BJ (cell line): ENCODE measurements around the gene PRG3. TPM values are rescaled to one million over a fixed set of nuclear protein-coding genes. Genes with fewer than 3 reads are reported as not detected.

ENCODE experiments used
- CTCF ChIA-PET: fragments of 350-600 bp; formaldehyde crosslinking; extraction: SDS; loops from one replicate; lab custom pipeline; 2021; ENCODE audit warnings: antibody characterized with exemption, inconsistent platforms; lab: Yijun Ruan, JAX
- POLR2A ChIA-PET: fragments of 300-600 bp; sonication (Branson Sonifier 250); formaldehyde crosslinking; extraction: SDS; loops from one replicate; lab custom pipeline; 2021; ENCODE audit warnings: antibody characterized with exemption; lab: Charles Lee
- DNase-seq: peaks from one replicate; pipeline ENCODE4 v3.0.0-alpha.2; 2011; ENCODE audit warnings: low read depth
- H3K27me3 ChIP-seq: 2 replicates; pipeline ENCODE4 v1.6.0; 2011; ENCODE audit warnings: low read length; ENCODE audit not compliant: control insufficient read depth, insufficient read depth
- H3K36me3 ChIP-seq: 2 replicates; pipeline ENCODE4 v1.5.1; 2011; ENCODE audit warnings: low read length; ENCODE audit not compliant: control insufficient read depth, insufficient read depth
- H3K4me3 ChIP-seq: 2 replicates; pipeline ENCODE4 v1.5.1; 2011; ENCODE audit warnings: low read depth, mild to moderate bottlenecking, control low read depth, low read length
- polyA plus RNA-seq: library from polyadenylated mRNA; depleted of rRNA; stranded (reverse); fragments of >200 nt; gene quantifications from 2 replicates; pipeline ENCODE4 v1.2.3, GENCODE V29; 2011
- TF ChIP-seq, protein P1 (sequence below): IDR thresholded peaks from 2 replicates; pipeline ENCODE4 v1.5.1; 2011; ENCODE audit warnings: low read depth, mild to moderate bottlenecking, control low read depth, inconsistent platforms, low read length, moderate library complexity; ENCODE audit not compliant: insufficient read depth

Gene PRG3
- polyA plus RNA-seq, 1 experiment, result not detected

DNA sequence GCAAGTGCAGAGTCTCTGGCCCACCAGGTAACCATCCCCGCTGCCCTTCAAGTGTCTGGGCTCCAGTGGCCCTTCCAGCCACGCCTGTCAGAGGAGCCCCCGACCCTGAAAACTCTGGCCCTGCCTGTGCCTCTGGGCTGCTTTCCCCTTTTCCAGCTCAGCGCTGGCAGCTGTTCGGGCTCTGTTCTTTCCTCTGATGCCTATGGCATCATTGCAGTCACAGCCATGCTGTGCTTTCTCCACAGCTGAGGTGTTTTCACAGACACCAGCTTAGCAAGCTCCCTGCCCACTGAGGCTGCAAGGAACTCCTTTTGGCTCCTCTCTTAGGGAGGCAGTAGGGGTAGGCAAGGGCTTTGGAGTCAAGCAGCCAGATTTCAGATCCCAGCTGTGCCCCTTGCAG is 21.6 kb downstream of the PRG3 start:
- TF ChIP-seq, protein P1, sequence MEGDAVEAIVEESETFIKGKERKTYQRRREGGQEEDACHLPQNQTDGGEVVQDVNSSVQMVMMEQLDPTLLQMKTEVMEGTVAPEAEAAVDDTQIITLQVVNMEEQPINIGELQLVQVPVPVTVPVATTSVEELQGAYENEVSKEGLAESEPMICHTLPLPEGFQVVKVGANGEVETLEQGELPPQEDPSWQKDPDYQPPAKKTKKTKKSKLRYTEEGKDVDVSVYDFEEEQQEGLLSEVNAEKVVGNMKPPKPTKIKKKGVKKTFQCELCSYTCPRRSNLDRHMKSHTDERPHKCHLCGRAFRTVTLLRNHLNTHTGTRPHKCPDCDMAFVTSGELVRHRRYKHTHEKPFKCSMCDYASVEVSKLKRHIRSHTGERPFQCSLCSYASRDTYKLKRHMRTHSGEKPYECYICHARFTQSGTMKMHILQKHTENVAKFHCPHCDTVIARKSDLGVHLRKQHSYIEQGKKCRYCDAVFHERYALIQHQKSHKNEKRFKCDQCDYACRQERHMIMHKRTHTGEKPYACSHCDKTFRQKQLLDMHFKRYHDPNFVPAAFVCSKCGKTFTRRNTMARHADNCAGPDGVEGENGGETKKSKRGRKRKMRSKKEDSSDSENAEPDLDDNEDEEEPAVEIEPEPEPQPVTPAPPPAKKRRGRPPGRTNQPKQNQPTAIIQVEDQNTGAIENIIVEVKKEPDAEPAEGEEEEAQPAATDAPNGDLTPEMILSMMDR, result no peak
- CTCF ChIA-PET, result interaction anchor here (2.7 to 5.1 kb wide), 3 partner anchors 9 to 168 kb away, joined by 7 to 32 read pairs (median 30); no protein-coding TSS in a partner anchor
- Histone ChIP-seq H3K27me3 (peaks cover 6% of the 10 kb centered on the region), H3K36me3 (no peaks in the 10 kb centered on the region), H3K4me3 (no peak overlapping the region)
- POLR2A ChIA-PET, result no interaction called here
- no peak for DNase-seq

- Histone ChIP-seq H3K27me3 (peaks cover 6% of the 10 kb centered on the region), H3K4me3 (no peak overlapping the region), H3K36me3 (no peaks in the 10 kb centered on the region)
- POLR2A ChIA-PET, result no interaction called here
- DNase-seq, result no peak
- TF ChIP-seq, protein P1, result no peak
- CTCF ChIA-PET, result interaction anchor here (2.7 to 5.1 kb wide), 3 partner anchors 9 to 168 kb away, joined by 7 to 32 read pairs (median 30); no protein-coding TSS in a partner anchor
These were observed 22.0 kb downstream of the PRG3 start for GRCh38 chr11:57358991-57359390.

- ChIA-PET CTCF (interaction anchor here (4.6 to 5.1 kb wide), 2 partner anchors 8 to 11 kb away, joined by 30 to 32 read pairs; no protein-coding TSS in a partner anchor), POLR2A (no interaction called here)
- Histone ChIP-seq H3K4me3 (no peak overlapping the region), H3K36me3 (no peaks in the 10 kb centered on the region), H3K27me3 (peaks cover 6% of the 10 kb centered on the region)
- no peak for DNase-seq
- TF ChIP-seq, protein P1, result no peak
These were observed 22.4 kb downstream of the PRG3 start for GRCh38 chr11:57358543-57358961.

DNA sequence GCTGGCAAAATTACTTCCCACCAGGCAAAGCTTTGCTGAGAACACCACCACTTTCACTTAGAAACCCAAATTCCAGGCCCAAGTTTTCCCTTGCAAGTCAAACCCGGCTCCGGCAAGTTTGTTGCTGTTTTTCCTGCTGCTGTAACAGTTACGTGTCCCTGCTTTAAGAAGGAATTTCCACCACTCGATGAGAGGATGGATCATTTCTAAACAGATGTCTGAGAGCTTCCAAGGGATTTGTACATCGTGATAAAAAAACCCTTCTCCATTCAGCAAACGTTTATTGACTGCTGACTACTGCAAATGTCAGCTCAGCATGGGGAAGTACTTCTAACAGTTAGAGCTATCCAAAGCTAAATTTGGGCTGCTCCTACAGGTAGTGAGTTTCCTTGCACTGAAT is 23.1 kb downstream of the PRG3 start:
- POLR2A ChIA-PET, result no interaction called here
- H3K36me3 ChIP-seq, result no peaks in the 10 kb centered on the region
- CTCF ChIA-PET, result interaction anchor here (0.8 to 5.1 kb wide), 2 partner anchors 11 to 100 kb away, joined by 4 to 30 read pairs; no protein-coding TSS in a partner anchor
- TF ChIP-seq, protein P1, result no peak
- H3K4me3 ChIP-seq, result no peak overlapping the region
- peaks cover 5% of the 10 kb centered on the region for H3K27me3 ChIP-seq
- no peak for DNase-seq

DNA sequence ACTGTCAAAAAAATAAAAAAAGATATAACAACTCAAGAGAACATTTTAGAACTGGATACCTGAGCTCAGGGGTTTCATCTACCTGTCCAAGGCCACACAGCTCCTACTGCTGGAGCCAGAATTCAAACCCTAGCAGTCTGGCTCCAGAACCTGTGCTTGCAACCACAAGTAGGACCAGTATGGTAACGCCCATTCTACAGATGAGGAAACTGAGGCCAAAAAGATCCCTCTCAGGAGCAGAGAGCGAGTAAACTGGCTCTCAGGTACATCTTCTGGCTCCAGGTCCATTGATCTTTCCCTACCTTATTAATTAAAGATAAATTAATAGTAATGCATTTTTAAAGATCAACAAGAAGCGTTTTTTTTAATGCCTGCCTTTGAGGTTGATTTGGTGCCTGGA is 23.6 kb downstream of the PRG3 start:
- POLR2A ChIA-PET, result no interaction called here
- H3K4me3 ChIP-seq, result no peak overlapping the region
- H3K36me3 ChIP-seq, result no peaks in the 10 kb centered on the region
- CTCF ChIA-PET, result interaction anchor here (0.8 to 5.1 kb wide), 2 partner anchors 10 to 101 kb away, joined by 4 to 30 read pairs; no protein-coding TSS in a partner anchor
- TF ChIP-seq, protein P1, result no peak
- no peak for DNase-seq
- H3K27me3 ChIP-seq, result peaks cover 5% of the 10 kb centered on the region
